GM21360 (cell line): ENCODE results near the gene SCFD2.
"Not testable (repeated sequence)": the region's sequence is repeated elsewhere in the genome, so short reads cannot be mapped to it uniquely, and the experiment has no call there.

Source experiments
- ATAC-seq: cut with Tn5 transposase; IDR thresholded peaks from one replicate; pipeline ENCODE4 v1.9.1; 2021; ENCODE audit warnings: mild to moderate bottlenecking, moderate library complexity; ENCODE audit not compliant: unreplicated experiment

SCFD2 gene

DNA sequence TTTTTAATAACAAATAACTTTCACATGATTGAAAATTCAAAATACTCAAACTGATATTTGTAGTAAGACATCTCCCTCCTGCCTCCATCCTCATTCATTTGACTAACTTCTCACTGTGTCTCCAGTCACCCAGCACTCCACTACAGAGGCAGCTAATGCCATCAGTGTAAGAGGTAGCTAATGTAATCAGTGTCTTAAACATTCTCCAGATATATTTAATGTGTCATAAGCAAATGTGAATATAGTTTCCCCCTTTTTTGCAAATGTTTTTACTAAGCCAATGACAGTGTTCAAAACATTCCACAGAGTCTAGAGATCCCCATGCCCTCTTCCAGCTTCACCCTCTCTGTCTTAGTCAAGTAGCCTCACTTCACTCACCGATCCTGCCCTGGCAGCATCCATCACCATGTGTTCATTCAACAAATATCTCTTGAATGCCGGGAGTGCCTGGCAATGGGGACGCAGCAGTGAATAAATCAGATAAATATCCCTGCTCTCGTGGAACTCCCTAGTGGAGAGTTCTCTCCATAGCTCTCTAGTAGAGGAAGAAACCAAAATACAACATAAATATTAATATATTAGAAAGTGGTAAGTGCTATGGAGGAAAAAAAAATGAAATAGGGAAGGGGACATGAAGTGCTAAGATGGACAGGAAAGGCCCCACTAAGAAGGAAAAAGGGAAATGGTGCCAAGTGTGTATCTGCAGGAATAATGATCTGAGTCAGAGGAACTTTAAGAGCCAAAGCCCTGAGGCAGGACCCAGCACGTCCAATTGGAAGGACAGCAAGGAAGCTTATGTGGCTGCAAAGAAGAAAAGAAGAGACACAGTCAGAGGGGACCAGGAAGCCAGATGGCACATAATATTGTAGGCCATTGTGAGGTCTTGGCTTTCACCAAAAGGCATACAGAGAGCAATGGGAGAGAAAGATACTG, 18.7 kb downstream of the SCFD2 start:
- no peak for ATAC-seq

DNA sequence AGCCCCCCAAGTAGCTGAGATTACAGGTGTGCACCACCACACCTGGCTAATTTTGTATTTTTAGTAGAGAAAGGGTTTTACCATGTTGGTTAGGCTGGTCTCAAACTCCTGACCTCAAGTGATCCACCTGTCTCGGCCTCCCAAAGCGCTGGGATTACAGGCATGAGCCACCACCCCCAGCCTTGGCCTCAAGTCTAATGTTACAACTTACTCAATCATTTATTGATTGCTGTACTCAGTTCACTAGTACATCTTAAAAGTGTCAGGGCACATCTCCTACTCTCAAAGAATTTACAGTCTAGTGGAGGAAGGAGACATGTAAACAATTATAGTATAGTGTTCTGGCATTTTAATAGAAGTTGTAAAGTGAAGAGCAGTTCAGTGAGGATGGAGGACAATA, 19.5 kb downstream of the SCFD2 start:
- ATAC-seq = not testable (repeated sequence)

DNA sequence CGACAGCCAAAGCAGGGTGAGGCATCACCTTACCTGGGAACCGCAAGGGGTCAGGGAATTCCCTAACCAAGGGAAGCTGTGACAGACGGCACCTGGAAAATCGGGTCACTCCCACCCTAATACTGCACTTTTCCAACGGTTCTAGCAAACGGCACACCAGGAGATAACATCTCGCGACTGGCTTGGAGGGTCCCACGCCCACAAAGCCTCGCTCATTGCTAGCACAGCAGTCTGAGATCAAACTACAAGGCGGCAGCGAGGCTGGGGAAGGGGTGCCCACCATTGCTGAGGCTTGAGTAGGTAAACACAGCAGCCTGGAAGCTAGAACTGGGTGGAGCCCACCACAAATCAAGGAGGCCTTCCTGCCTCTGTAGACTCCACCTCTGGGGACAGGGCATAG, 25.7 kb downstream of the SCFD2 start:
- not testable (repeated sequence) for ATAC-seq

DNA sequence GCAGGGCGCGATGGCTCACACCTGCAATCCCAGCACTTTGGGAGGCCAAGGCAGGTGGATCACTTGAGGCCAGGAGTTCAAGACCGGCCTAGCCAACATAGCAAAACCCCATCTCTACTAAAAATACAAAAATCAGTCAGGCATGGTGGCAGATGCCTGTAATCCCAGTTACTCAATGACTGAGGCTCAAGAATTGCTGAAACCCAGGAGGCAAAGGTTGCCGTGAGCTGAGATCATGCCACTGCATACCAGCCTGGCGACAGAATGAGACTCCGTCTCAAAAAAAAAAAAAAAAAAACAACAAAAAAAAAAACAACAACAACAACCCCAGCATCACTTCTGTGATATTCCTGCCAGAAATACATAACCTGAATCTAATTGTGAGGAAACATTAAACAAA, 30.9 kb downstream of the SCFD2 start:
- ATAC-seq = not testable (repeated sequence)

DNA sequence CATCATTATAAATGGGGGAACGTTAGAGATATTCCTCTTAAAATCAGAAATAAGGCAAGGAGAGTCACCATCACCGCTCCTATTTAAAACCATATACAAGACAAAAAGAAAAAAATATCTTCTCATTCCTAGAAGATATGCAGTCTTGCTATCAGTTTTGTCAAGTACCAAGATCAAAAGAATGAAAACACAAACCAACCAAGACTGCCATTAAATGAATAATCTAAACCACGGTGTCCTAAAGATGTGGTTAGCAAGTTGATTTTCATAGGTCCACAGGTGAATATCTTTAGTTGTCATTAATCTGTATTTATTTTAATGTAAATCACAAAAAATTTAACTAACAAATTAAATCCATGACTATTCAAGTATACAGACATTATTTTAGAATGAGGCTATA, 39.3 kb downstream of the SCFD2 start:
- ATAC-seq = no peak

DNA sequence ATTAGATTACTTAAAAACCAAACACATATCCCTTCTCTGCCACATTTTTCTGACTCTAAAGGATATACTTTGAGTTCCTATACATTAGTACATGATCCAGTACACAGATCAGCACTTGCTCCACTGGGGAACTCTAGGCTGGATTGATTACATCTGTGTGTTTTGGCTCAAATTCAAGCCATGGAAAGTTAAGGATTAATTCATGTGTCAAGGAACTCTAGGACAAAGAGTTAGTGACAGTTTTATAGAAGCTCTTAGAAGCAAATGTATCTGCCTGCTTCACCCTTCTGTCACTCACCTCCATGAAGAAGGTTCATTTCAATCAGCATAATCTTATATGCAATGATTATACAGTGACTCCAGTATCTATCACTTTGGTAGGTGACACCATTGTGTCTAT, 43.2 kb downstream of the SCFD2 start:
- ATAC-seq = no peak

DNA sequence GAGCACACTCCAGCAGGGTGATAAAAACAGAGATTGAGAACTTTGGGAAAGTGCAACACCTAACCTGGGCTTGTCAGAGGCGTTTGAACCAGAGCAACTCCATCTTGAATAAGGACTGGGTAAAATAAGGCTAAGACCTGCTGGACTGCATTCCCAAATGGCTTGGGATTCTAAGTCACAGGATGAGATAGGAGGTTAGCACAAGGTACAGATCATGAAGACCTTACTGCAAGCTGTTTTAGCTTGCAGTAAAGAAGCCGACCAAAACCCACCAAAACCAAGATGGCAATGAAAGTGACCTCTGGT, 43.9 kb downstream of the SCFD2 start:
- no peak for ATAC-seq

DNA sequence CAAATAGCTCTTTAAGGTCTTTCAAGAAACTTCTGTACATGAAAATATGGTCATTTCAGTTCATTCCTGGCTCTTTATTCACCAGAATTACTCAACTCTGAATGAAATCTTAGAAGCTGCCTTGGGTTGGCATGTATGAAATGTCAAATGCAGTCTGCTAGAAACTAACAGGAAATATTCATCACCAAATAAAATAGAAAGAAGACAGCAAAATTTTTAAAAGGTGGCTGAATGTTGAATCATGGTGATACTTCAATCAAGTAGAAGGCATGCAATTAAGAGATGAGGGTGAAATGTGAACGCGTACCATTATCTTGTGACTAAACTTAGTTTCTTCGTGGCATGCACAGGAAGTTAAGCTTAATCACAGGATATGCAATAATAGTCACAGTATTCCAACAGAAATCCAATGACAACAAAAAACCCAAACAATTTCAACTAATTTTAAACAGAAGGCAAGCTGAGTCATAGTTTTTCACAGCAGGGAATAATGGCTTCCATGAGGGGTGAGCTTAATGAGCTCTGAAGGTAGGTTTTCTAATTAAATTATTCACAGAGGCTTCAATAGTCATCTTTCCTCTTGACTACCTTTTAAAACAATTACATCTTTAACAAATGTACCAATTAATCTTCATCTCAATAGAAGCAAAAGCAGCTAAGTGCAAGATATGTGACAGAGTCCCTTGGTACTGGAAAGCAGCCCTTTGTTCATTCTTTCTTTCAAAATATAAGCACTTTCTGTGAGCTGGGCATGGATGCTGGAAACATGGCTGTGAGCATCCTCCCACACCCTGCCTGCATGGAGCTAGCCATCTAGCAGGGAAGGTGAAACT, 44.5 kb downstream of the SCFD2 start:
- no peak for ATAC-seq

DNA sequence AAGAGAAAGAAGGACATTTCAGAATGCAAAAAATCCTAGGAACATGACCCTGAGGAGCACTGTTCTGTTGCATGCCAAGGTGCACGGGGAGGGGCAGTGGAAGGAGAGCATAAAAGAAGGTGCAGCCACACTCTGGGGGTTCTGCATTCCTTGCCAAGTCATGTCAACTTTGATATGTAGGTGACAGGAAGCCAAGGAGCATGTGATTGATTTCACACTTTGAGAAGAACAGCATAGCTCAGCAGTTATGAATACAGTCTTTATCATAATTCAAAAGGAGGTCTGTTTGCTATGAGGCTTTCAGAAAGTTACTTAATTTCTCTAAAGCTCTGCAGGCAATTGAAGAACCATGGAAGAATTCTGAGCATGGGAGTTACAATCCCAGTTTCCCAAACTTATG, 50.6 kb downstream of the SCFD2 start:
- no peak for ATAC-seq

DNA sequence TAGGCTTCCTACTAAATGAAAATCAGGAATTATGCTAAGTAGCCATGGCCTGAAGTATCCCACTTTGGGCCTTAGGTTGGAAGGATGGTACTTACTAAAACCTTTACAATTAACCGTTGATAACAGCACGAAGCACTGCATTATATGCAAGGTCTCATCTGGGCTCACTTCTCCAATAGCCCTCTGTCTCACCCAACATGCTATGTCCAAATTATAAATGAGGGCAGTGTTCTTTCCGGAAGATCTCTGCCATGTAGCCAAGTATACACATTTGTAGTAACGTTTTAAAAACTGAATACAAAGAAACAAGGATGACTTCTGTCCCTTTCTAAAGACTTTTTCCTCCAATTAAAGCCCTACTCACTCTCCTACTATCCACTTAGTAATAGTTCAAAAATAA, 51.6 kb downstream of the SCFD2 start:
- ATAC-seq = no peak

DNA sequence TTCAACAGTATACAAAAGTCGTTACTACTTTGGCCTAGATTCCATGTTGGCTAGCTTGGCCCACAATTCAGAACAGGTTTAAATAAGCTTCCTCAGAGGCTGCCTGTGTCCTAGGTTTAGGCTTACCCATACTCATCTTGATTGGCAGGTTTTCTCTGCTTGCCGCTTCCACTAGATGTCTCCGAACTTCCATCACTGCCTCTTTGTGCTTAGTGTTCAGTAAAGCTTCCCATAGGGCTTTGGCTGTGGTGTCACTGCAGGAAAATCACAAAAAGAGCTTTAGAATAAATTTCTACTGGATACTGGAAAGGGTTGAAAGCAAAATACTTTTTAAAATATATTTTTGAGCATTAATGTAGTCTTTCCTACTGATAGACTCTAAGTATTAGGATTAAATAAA, 52.4 kb downstream of the SCFD2 start:
- ATAC-seq = no peak

DNA sequence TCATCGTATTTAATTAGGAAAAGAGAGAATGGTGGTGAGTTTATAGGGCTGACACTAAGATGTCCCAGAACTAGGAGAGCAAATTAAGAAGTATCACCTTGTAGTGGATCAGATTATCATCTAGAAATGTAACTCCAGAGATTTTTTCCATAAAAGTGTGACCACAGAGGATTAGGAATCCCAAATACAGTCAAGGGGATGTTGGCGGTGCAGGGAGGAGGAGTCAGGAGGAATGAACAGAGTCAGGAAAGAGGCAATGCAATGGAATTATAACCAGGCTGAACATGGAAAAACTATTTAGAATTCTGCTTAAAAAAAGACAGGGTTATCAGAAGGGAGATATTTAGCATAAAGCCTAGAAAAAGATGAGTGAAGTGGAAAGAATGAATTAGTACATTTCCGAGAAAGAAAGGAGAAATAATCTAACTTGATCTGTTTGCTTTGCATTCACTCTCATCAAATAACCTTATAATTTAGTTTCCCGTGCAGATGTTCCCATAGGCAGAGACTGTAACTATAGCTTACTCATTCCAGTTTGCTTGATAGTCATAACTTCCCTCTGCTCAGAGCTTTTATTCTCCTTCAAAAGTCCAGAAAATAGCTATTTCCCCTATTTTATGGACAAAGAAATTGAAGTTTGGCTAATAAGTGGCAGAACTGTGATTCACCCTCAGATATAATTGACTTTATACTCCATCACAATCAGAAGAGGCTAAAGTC, 56.4 kb downstream of the SCFD2 start:
- no peak for ATAC-seq

DNA sequence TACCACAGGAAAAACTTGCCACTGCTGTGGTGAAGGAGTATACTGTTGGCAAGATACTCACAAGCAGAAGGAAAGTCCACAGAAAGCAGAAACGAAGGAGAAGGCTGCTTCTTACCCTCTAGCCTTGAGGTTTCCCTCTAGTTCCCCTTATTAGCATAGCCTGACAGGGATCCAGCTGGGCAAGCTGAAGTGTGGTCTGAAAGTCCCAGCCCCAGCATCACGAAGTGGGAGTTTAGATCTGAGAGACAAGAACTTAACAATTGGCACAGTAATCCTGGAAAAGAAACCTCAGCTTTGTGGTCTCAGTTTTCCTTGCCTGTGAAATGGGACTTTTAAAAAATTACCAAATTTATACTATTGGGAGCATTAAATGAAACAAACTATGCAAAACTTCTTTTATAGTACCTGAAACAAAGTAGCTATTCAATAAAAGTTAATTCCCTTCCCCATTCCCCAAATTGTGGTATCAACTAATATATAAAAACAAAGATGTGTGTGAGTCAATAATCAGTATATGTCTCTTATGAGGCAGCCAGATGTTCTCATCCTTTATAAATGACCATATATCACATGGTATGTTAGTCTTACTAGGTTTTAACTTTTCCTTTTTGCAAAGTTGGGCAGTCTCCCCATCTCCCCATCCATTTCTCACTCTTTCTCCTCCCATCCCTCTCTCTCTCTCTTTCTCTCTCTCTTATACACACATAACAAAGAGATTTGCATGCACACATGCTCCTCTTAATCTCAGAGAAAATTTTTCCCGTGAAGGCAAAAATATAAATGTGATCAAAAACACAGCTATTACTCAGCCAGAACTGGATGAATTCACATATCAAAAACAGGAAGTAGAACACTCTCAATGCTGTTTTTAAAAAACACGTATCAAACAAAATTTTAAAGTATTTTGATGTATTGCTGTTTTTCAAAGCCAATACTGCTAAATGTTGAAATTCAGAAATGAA, 57.8 kb downstream of the SCFD2 start:
- ATAC-seq = no peak

DNA sequence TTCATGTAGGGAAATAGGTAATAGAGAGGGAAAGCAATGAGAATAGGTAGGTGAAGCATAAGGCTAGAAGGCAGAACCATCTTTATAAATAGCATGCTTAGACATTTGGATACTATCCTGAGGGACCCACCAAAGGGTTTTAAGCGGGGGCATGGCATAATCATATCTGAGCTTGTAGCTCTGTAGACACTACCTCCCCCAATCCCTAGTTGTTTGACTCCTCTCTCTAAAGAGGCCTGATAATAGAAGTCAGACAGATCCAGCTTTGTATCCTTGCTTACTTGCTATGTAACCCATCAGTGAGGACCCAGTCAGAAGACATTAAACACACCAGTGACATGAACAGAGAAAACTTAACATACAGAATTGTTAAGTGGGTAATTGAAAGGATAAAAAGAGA, 58.7 kb downstream of the SCFD2 start:
- ATAC-seq = no peak

DNA sequence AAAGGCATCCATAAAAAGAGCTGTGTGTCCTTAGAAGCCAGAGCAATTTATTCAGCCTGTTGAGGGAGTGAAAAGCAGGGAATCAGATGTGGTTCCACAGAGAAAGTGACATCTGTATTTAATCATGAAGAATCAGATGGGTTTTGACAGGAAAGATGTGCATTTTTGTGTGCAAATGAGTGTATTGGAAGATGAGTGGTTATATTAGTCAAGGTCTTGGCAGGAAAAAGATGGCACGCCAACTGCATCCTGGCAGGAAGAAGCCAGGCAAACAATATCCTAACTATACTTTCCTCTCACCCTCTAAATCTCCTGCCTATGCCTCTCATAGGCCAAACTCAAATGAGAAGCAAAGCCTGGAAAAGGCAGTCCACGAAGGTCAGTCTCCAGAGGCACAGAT, 59.1 kb downstream of the SCFD2 start:
- no peak for ATAC-seq

DNA sequence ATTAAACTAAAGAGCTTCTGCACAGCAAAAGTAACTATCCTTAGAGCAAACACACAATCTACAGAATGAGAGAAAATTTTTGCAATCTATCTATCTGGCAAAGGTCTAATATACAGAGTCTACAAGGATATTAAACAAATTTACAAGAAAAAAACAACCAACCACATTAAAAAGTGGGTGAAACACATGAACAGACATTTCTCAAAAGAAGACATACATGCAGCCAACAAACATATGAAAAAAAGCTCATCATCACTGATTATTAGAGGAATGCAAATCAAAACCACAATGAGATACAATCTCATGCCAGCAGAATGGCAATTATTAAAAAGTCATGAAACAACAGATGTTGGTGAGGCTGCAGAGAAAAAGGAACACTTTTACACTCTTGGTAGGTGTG, 73.7 kb downstream of the SCFD2 start:
- not testable (repeated sequence) for ATAC-seq

DNA sequence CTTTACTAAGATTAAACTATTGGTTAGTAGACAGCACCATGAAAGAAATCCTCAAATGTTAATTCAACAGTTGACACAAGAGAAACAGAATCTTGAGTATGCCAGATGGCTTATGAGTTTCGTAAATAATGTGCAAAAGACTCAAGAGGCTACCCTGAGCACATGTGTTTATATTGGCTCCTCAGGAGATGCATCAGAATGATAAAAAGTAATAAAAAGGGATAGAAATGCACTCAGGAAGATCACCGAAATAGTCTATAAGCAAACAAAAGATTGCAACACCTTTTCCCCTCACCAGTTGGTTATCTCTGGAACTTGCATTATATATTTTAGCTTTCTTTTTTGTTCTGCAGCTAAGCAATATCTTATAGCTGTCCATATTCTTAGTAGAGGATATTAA, 84.4 kb downstream of the SCFD2 start:
- no peak for ATAC-seq

DNA sequence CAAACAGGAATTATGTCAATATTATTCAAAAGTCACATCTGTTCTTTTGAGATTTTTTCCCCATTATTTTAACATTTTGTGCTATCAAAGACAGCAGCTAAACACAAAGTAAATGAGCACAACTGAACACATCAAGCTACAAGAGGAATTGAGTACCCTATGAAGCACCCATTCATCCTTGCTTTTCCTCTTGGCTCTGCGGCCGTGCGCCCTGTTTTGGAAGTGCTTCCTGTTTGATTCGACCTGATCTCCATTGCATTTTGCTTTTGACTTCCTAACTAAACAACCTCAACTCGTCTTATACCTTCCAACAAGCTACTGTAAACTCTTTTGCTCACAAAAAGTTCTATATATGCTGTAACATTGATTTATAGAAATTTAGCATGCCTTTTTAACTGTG, 85.0 kb downstream of the SCFD2 start:
- ATAC-seq = no peak

DNA sequence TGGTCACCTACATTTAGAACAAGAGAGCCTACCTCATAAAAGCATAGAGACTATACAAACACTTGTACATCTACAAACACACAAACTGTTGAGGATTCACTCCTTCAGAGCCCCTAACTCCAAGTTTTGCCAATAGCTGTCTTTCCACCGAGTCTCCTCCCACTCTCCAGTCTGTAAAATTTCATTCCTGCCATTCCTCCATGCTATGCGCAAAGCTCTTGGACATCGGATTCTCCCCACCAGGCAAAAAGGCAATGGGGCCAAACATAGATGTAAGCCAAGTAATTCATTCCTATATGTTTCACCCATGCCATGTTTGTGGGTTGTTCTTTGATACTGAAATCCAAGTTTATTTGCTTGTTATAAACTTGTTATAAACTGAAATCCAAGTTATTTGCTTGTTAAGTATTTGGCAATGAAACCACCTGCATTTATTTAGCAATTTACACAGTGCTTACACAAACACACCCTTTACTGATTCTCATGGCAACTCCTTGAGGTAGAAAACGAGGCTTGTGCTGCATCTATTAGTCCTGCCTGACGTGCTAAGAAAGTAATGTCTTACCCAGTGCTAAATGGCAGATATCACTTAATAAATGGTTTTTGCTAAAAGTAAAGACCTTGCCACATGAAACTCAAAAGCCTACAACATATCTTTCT, 91.1 kb downstream of the SCFD2 start:
- no peak for ATAC-seq

DNA sequence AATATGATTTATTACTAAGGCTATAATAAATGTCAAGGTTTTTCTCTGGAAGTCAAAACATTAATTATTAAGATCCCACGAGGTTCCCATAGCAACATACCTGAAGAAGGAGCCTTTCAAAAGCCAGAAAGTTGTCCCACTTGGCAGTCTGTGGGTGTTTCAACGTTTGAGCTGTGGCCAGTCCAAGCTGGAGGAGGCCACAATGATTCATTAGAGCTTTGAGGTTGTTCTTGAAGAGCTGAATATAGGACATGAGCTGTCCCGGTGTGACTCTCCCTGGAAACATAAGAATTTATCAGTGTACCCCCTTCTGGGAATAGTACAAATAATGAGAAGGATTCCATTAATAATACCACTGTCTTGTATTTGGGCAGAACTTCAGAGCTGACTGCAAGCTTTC, 92.1 kb downstream of the SCFD2 start:
- ATAC-seq = no peak
